ENCODE measurements around the gene EXOC7.
A peak's percentile ranks its signal among the peaks of the same experiment; 100 is the strongest.
"Not testable (repeated sequence)": the region's sequence is repeated elsewhere in the genome, so short reads cannot be mapped to it uniquely, and the experiment has no call there.

Gene EXOC7

DNA sequence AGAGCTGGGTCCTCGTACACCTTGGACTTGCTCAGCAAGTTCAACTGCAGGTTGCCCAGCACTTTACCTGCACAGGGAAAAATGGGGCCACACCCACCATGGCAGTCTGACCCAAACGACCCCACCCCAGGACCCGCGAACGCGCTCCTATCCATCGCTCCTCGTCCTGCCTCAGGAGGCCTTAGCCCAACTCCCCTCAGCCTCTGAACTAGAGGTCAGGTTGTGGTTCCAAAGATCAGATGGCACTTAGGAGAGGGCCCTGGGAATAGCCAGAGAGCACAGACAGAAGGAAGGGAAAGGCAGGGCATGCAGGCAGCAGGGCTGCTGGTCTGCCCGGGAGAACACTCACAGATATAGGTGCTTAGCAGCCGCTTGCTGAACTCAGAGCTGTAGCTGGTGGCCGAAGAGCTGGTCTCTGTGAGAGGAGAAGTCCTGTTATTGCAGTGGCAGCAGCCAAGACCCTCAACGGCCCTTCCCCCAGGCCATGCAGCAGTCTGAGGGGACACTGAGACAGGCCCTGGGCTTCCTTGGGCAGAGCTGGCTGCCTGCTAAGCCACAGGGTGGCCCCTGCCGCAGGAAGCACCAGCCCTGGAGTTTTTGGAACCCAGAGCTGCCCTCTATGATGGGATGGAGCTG lies 17.7 kb downstream of the EXOC7 start:
- no peak for DNase-seq

DNA sequence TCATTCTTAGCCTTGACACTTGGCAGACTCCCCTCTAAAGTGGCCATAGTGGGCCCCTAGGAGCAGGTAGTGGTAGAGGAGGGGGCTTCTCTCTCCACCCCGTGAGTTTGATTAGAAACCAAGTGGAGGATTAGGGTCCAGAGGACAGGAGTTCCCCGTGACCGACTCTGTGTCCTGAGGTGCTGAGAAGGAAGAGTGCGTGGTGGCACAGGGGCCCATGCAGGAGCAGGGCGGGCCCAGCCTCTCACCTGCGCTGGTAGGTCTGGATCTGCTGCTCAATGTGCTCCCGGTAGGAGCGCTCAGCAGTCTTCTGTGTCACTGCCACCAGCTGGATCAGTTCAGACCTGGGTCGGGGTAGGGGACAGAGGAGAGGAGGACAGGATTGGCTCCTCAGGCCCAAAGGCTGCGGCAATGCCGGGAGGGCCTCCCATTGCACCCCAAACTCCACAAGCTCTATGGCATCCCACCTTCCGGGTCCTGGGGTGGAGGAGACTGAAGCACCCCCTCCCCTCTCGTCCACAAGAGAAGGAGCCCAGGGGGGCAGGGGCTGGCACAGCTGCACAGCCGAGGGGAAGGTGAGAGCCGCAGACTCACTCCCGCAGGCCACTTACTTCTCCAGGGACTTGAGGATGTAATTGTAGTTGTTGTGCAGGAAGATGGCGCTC lies 18.4 kb downstream of the EXOC7 start:
- no peak for DNase-seq

DNA sequence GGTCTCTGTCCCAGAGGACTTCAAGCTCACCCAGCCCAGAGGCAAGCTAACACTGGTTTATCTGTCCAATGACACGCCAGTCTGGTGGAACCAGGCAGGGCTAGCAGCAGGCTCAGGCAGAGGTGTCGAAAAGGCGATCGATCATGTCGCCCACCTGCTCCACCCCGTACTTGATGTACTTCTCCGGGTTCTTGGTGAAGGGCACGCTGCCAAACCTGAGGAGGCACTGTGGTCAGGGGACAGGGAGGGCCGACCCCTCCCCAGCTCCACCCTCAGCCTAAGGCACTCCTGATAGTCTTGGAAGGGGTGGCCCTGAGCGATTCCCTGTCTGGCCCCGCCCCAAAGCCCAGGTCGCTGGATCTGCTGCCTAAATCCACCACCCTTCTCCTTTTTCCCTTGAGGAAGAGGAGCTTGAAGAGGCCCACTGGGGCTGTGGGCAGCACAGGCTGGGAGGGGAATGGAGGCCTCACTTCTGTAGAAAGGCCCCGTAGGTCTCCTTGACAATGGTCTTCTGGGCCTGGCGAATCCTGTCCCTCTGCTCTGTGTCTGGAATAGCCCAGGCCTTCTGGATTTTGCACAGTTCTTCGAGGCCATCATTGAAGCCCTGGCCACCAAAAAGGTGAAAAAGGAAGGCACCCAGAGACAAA lies 19.9 kb downstream of the EXOC7 start:
- no peak for DNase-seq

DNA sequence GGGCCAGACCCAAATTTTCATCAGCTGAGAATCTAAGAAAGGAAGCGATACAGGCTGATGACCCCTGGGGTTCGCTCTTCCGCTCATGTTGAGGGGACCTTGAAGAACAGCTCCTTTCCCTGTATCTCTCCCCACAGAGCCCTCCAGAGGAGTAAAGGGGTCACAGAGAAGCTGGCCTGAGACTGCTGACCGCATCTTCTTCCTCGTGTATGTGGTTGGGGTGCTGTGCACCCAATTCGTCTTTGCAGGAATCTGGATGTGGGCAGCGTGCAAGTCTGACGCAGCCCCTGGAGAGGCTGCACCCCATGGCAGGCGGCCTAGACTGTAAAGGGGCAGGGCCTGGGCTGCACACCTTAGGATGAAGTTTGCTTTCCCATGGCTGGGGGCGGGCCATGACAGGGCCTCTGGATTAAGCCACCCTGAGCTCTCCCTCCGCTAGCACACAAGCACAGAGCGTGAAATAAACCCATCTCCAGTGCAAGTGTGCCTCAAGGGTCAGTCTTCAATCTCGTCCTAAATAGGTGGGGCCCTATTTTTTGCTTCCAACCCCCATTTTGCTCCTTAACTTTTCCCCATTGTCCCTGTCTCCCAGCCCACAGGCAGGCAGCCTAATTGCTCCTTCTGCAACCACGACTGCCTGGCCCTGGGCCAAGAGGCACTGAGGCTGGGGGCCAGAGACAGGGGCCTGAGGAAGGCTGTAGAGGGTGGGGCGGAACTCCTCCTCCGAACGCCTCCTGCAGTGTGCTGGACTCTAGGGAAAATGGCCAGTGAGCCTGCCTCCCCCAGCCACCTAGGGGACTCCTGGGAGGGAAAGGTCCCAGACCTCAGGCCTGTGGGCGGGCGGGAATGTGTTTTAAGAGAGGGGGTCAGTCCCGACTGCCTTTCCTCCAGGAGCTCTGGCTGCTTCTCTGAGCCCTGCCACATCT lies 21.0 kb downstream of the EXOC7 start:
- no peak for DNase-seq

DNA sequence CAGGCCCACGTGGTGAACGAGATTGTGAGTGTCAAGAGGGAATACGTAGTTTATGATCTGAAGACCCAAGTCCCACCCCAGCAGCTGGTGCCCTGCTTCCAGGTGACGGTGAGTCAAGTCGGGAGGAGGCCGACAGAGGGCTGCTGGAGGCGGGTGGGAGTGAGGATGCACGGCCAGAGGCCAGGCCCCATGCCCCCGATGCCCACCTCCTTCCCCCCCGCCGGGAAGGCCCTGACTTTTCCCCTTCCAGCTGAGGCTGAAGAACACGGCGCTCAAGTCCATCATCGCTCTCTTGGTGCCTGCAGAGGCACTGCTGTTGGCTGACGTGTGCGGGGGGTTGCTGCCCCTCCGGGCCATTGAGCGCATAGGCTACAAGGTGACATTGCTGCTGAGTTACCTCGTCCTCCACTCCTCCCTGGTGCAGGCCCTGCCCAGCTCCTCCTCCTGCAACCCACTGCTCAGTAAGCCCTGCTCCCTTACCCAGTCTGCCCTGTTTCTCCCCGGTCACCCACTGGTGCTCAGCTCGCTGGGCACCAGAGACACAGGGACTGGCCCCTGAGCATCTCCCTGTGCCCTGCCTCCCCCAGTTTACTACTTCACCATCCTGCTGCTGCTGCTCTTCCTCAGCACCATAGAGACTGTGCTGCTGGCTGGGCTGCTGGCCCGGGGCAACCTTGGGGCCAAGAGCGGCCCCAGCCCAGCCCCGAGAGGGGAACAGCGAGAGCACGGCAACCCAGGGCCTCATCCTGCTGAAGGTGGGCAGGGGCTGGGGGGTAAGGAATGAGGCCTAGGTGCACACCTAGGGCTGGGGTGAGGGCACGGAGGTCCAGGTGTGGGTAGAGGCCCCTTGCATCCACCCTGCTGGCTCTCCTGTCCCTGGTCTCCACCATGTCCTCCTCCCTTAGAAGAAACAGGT lies 22.0 kb downstream of the EXOC7 start:
- DNase-seq, result no peak

DNA sequence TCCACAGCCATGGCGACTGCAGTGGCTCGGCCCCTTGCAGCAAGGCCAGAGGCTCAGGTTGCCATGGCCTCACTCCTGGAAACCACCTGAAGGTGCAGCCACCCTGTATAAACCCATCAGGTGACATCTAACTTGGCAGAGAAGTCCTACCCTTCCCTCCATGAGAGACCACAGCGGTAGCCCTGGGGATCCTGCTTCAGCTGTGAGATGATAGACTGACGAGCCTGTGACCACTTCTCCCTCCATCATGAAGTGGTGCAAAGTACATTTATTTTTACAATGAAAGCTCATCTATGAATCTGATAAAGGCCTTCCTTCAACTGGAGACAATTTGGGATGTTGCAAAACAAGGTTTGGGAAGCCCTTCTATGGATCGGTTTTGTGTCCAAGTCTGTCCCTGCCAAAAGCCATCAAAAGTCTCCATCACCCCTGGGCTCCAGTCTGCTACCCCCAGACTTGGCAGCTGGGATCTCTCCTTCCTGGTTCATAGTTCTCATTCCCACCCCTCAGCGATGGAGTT lies 22.8 kb downstream of the EXOC7 start:
- DNase-seq, result no peak

DNA sequence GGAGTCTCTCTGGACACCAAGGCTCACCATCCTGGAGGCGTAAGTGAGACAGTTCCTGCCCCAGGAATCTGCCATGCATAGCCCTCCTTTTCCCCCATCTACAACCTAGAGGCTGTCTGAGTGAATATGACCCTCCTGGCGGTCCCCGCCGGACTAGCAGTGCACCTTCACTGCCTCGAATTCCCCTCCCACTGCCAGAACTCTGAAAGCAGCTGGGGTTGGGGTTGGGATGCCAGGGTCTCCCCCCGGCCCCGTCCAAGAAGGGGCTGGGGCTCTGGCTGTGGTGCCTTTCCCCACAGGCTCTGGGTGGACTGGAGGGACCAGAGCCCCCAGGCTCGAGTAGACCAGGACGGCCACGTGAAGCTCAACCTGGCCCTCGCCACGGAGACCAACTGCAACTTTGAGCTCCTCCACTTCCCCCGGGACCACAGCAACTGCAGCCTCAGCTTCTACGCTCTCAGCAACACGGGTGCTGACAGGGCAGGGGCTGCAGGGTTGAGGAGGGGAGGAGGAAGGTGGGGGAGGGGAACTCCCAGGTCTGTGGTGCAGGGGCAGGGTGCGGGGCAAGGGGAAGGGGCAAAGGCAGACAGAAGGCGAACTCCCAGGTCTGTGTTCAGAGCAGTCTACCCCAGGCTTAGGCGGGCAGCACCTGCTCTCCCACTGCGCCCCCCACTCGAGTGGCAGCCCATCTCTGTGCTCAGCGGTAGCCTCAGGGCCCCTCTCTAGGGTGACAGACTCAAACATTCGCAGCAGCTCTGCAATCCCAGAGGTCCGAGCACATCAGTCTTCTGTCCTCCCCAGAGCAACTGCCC lies 23.4 kb downstream of the EXOC7 start:
- DNase-seq, result no peak

DNA sequence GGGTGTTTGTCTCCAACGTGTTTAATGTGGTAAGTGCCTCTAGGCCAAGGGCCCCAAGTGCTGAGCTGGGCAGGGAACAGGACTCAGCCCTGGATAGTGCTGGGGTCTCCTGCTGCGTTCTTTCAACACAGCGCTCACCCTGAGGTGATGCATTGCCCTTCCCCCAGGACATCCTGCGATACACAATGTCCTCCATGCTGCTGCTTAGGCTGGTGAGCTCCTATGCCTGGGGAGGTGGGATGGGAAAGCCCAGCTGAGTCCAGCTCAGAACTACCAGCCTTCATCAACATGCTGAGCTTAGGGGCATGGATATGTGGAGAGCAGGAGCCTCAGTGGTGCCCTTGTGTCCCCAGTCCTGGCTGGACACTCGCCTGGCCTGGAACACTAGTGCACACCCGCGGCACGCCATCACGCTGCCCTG lies 24.0 kb downstream of the EXOC7 start:
- no peak for DNase-seq

DNA sequence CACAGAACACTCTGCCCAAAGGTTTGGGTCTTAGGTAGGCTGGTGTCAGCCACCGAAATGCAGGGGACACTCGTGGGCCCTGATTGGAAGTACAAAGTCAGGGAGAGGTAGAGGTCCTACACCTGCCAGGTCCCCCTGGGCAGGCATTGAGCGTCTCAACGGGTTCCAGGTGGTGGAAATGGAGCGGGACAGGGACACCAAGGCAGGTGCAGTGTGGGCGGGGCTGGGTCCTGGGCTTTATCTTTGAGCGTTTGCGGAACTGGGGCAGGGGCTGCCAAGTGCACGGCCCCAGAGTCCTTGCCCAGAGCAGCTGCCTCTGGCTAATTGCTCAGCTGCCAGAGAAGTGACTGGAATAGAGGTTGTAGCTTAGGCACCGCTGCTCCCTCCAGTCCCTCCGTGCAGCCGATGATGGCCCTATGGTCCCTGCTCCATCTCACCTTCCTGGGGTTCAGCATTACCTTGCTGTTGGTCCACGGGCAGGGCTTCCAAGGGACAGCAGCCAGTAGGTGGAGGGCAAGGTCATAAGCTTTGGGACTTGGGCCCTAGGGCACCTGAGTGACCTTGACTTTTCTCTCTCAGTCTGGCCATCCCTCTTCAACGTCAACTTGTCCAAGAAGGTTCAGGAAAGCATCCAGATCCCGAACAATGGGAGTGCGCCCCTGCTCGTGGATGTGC lies 24.6 kb downstream of the EXOC7 start, which contains the start of gene ZACN:
TSS of gene ZACN (plus strand) at position 323 of the 675 bp plus-strand sequence. CDS start at position 406, 83 bp downstream.
- no peak for DNase-seq

DNA sequence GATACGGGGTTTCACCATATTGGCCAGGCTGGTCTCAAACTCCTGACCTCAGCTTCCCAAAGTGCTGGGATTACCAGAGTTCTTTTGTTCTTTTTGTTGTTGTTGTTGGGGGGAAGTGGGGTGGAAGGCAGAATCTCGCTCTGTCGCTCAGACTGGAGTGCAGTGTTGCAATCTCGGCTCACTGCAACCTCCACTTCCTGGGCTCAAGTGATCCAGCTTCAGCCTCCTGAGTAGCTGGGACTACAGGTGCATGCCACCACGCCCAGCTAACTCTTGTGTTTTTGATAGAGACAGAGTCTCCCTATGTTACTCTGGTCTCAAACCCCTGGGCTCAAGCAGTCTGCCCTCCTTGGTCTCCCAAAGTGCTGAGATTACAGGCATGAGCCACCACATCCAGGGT lies 25.2 kb downstream of the EXOC7 start:
- not testable (repeated sequence) for DNase-seq

DNA sequence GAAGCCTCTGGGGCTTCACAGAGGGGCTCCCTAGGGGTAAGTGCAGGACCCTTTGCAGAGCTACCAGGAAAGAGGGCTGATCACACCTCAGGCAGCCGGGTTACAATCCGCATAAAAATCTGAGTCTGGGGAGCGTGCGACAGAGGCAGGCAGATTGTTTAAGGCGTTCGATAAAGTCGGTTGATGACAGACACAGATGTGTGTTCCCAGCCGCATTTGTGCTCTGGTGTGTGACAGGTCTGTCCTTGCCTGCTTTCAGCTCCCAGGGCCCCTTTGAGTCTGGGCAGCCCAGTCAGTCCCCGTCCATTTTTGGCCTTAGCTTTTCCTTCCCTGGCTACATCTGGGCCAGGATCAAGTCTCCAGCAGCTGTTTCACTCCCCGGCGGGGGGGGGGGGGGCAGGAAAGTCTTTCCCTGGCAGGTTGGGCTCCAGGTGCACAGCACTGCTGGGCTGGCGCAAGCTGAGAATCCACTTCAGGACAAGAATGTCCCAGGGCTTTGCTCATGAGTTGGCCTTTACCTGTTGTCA lies 25.9 kb downstream of the EXOC7 start:
- DNase-seq, result no peak

DNA sequence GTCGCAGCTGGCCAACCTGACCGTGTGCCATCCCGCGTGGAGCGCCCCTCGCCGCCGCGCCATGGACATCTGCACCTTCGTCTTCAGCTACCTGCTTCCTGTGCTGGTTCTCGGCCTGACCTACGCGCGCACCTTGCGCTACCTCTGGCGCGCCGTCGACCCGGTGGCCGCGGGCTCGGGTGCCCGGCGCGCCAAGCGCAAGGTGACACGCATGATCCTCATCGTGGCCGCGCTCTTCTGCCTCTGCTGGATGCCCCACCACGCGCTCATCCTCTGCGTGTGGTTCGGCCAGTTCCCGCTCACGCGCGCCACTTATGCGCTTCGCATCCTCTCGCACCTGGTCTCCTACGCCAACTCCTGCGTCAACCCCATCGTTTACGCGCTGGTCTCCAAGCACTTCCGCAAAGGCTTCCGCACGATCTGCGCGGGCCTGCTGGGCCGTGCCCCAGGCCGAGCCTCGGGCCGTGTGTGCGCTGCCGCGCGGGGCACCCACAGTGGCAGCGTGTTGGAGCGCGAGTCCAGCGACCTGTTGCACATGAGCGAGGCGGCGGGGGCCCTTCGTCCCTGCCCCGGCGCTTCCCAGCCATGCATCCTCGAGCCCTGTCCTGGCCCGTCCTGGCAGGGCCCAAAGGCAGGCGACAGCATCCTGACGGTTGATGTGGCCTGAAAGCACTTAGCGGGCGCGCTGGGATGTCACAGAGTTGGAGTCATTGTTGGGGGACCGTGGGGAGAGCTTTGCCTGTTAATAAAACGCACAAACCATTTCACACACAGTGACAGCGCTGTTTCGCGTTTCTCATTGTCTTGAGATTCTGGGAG lies 26.6 kb downstream of the EXOC7 start:
- peak; percentile 45 for DNase-seq

DNA sequence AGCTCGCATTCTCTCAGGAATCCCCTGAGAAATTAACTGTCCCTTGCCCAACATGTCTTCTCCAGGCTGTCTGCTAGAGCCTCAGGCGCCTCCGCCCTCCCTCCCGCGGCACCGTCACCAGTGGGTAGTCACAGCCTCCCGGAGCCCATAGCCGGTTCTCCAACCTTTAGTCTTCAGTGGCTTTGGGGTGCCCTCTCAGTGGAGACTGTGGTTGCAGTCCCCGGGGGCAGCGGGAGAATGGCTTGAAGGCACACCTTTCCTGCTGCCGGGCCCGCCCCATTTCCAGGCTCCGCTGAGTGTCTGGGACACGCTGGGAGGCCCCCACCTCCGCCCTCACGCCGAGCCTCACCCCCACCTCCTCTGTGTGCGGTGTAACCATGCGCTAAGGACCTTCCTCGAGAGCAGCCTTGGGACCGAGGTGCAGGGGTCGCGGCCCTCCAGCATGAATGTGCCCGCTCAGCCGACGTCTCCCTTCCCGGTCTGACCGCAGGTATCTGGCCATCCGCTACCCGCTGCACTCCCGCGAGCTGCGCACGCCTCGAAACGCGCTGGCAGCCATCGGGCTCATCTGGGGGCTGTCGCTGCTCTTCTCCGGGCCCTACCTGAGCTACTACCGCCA lies 27.3 kb downstream of the EXOC7 start:
- no peak for DNase-seq

DNA sequence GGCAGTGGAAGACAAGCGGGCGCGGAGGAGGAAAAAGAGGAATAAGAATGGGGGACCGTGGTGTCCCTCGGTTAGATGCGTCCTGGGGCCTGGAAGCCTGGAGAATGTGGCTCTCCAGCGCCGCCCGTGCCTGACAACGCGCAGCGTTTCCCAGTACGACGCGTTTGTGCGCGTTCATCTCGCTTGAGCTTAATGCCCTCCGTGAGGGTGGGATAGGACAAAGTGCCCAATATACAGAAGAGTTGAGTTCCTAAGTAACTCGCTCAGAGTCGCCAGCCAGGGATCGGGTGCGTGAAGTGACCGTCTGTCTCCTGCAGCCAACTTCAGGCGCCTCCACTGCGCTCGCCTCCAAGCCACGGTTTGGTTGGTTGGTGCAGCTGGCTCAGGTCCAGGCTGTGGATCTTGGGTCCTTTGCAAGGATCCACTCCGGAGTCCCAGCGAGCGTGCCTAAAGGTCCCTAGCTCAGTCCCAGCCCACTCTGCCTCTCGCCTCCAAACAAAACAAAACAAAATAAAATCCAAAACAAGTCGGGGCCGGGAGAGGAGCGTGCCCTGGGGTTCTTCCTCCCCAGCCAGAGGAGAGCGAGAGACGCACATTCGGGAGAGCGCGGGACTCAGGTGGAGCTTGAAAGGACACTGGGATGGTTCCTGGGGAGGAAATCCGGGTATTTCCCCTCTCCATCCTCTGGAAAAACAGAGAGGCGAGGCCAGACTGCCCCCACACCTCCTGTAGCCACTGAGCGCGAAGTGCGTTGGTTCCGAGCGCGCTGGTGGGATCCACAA lies 28.0 kb downstream of the EXOC7 start:
- DNase-seq, result no peak

DNA sequence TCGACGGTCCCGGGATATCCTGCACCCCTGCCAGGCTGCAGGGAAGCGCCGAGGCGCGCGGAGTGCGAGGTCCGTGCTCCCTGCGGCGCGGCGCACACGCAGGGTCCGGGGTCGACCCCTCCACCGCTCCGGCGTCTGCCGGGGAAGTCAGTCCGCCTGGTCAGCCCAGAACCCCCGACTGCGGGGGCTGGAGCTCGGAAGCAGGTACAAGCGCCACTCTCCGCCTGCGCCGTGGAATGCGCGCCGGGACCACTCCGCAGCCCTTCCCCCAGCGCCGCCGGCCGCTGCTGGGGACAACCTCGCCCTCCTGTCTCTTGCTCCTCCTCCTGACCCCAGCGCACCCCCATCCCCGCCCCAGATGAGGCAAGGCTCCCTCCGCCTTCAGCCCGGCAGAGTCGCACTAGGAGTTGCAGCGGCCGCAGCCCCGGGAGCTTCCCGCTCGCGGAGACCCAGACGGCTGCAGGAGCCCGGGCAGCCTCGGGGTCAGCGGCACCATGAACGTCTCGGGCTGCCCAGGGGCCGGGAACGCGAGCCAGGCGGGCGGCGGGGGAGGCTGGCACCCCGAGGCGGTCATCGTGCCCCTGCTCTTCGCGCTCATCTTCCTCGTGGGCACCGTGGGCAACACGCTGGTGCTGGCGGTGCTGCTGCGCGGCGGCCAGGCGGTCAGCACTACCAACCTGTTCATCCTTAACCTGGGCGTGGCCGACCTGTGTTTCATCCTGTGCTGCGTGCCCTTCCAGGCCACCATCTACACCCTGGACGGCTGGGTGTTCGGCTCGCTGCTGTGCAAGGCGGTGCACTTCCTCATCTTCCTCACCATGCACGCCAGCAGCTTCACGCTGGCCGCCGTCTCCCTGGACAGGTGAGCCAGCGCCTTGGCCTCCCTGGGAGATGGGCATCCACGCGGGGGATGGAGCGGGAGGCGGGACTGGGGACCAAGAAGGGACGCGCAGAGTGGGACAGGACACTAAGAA lies 28.9 kb downstream of the EXOC7 start, which contains the start of gene GALR2:
TSS of gene GALR2 (plus strand) at position 392 of the 974 bp plus-strand sequence. CDS start at position 495, 103 bp downstream.
- DNase-seq, result no peak

DNA sequence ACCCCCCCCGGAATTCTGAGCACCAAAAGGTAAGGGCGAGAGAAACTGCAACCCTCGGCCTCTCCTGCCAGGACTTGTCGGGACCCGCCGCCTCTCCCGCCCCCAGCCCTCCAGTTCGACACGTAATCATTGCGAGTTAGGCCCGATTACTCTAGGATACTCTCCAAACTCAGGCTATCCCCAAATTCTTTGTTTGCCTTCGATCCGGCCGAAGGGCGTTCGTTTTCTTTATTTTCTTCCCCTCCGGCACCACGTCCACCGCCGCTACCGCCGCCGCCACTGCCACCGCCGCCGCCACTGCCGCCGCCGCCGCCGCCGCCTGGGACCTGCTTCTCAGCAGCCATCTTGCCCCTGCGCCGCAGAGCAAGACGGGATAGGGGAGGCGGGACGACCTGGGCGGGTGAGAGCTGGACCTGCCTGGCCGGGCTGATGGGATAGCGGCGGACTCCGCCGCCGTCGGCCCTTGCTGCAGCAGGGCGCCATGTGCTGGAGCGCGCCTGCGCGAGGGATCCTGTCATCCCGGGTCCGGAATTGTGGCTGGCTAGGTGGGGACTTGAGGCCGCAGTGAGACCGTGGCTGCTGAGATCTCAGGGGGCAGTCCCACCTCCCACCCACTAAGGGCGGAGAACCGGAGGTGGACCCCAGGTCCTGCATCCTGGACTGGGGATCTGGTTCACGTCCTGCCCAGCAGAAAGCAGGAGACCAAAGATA lies 31.3 kb downstream of the EXOC7 start, which contains the start of gene SRP68:
TSS of gene SRP68 (minus strand) at position 370 of the 711 bp plus-strand sequence. CDS start at position 344, 26 bp downstream.
- DNase-seq, result peak; percentile 87
